ENCODE results near the gene SULT4A1.

DNA sequence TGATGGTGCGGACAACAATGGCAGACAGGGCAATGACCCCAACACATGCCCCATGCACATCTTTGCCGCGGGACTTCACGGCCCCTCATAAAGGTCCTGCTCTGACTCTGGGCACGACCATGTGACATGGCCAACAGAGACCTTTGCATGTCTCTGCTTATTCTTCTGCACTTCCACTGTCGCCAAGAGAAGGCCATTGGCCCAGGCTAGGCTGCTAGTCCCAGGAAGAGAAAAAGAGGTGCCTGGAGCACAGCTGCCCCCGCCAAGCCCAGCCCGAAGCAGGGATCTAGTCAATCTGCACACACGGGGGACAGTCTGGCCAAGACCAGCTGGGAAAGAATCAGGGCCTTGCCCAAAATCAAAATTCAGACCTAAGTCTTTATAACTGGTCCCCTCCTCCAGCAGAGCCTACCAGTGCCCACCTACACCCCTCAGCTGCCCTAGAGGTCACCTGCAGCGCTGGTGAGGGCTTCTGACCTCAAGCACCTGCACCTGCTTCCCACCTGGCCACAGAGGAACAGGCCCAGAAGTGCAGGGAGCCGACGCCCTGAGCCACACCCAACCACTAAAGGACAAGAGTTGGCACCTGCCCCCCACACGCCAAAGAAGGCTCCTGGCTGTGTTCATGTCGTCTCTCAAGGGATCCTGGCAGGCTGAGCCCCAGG lies 8.1 kb downstream of the SULT4A1 start:
- TF ChIP-seq, protein P1, sequence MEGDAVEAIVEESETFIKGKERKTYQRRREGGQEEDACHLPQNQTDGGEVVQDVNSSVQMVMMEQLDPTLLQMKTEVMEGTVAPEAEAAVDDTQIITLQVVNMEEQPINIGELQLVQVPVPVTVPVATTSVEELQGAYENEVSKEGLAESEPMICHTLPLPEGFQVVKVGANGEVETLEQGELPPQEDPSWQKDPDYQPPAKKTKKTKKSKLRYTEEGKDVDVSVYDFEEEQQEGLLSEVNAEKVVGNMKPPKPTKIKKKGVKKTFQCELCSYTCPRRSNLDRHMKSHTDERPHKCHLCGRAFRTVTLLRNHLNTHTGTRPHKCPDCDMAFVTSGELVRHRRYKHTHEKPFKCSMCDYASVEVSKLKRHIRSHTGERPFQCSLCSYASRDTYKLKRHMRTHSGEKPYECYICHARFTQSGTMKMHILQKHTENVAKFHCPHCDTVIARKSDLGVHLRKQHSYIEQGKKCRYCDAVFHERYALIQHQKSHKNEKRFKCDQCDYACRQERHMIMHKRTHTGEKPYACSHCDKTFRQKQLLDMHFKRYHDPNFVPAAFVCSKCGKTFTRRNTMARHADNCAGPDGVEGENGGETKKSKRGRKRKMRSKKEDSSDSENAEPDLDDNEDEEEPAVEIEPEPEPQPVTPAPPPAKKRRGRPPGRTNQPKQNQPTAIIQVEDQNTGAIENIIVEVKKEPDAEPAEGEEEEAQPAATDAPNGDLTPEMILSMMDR (IDR thresholded peaks at IDR 0.05; ENCODE audit: borderline replicate concordance, extremely low read depth, low read length, poor library complexity, severe bottlenecking), result no peak
- no peak for TF ChIP-seq EZH2 (IDR thresholded peaks at IDR 0.05; ENCODE audit: borderline replicate concordance, low read depth, low read length, severe bottlenecking)

Data from DND-41 (cell line).